ENCODE measurements around the gene PROK1. TPM values are rescaled to one million over a fixed set of nuclear protein-coding genes. Genes with fewer than 3 reads are reported as not detected.
"Not testable (repeated sequence)": the region's sequence is repeated elsewhere in the genome, so short reads cannot be mapped to it uniquely, and the experiment has no call there.

Gene PROK1, protein sequence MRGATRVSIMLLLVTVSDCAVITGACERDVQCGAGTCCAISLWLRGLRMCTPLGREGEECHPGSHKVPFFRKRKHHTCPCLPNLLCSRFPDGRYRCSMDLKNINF
- polyA plus RNA-seq (2013, experiment 1 of 2): 0.21 TPM
- polyA plus RNA-seq (2013, experiment 2 of 2): 0.07 TPM

DNA sequence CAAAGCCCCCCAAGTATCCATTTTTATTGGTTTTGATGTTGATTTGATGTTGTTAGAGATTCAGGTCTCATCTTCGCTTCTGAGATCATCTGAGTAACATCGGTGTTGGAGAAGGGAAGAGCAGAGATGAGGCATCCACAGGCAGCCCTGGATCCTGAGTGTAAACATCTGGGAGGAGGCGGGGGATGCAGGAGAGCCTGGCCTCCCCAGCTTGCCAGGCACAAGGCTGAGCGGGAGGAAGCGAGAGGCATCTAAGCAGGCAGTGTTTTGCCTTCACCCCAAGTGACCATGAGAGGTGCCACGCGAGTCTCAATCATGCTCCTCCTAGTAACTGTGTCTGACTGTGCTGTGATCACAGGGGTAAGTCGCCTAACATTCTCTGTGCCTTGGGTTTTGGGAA is at the start of gene PROK1:
Gene PROK1, plus strand, starts transcription at position 221 of the 400 bp plus-strand sequence. Its CDS starts 68 bp downstream, at position 289.
- Histone ChIP-seq H2BK15ac (ENCODE audit: low read length) (no peak within 1 kb of the TSS), H3K9ac (ENCODE audit: low read depth, low read length, poor library complexity) (no peak within 1 kb of the TSS), H3K27ac (replicated peaks; ENCODE audit: low read length) (no peak within 1 kb of the TSS), H3K79me1 (ENCODE audit: low read depth, low read length) (no peaks in the 10 kb centered on the region), H2BK120ac (ENCODE audit: low read depth, low read length) (no peak within 1 kb of the TSS), H3K18ac (ENCODE audit: low read length) (peak within 1 kb of the TSS; percentile 35), H3K9me3 (replicated peaks in 1 of 2; ENCODE audit: control insufficient read depth in 2 of 2, insufficient read depth in 1 of 2, low read depth in 1 of 2, low read length in 2 of 2) (no peaks in the 10 kb centered on the region), H3K23ac (ENCODE audit: low read depth, low read length, poor library complexity) (peak within 1 kb of the TSS; percentile 65), H4K91ac (ENCODE audit: low read depth, low read length, poor library complexity) (no peak within 1 kb of the TSS), H2AK5ac (ENCODE audit: low read depth, low read length) (no peak within 1 kb of the TSS), H3K4me1 (ENCODE audit: control insufficient read depth in 2 of 2, insufficient read depth in 1 of 2, low read depth in 1 of 2, low read length in 2 of 2) (no peaks in the 10 kb centered on the region), H2BK12ac (ENCODE audit: low read length) (no peak within 1 kb of the TSS), H3K27me3 (ENCODE audit: control insufficient read depth in 3 of 3, insufficient read depth in 3 of 3, low read depth in 1 of 3, low read length in 3 of 3) (peaks cover 0 to 78% (median 0%) of the 10 kb centered on the region in 3 experiments), H2AFZ (ENCODE audit: low read length) (no peak within 1 kb of the TSS), H4K8ac (ENCODE audit: low read depth, low read length) (no peak within 1 kb of the TSS), H2BK5ac (ENCODE audit: low read length) (no peak within 1 kb of the TSS), H3K4me2 (ENCODE audit: insufficient read depth, low read length, poor library complexity, severe bottlenecking) (no peak within 1 kb of the TSS), H3K4ac (ENCODE audit: low read length) (no peak within 1 kb of the TSS), H3K36me3 (replicated peaks in 1 of 2; ENCODE audit: control insufficient read depth in 2 of 2, insufficient read depth in 2 of 2, low read length in 2 of 2) (no peaks in the 10 kb centered on the region), H3K14ac (ENCODE audit: low read length) (no peak within 1 kb of the TSS), H3K4me3 (ENCODE audit: low read length in 2 of 2) (no peak within 1 kb of the TSS)
- DNase-seq (ENCODE audit: low spot score): no peak
- no CpG with 5 or more reads among the region's 8 CpGs for WGBS, 2 donors (ENCODE audit: extremely low coverage in 2 of 2, insufficient read length in 2 of 2, insufficient replicate concordance in 1 of 2)

DNA sequence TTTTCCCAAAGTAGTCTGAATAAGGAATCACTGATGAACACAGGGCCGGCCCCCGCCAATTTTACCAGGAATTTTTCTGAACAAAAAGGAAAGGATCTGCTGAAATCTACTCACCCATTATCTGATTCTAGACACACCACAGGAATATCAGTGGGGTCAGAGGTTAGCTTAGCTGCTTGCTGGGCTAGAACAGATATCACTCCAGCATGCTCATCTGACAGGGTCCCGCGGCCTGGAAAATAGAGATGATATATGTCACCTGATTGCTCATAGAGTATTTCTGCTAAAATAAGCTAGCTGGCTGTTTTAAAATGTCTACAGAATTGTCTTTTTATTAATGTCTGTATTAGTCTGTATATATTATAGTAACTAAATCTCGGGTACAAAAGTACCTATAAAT is 47.1 kb upstream of the PROK1 start:
- no peak overlapping the region for H3K27ac ChIP-seq (replicated peaks; ENCODE audit: low read length)
- no peak overlapping the region for H3K4me3 ChIP-seq (ENCODE audit: low read length in 2 of 2)
- H4K8ac ChIP-seq (ENCODE audit: low read depth, low read length): no peak overlapping the region
- H3K23ac ChIP-seq (ENCODE audit: low read depth, low read length, poor library complexity): no peak overlapping the region
- H3K4me2 ChIP-seq (ENCODE audit: insufficient read depth, low read length, poor library complexity, severe bottlenecking): no peak overlapping the region
- no peak overlapping the region for H2BK120ac ChIP-seq (ENCODE audit: low read depth, low read length)
- no peak overlapping the region for H3K18ac ChIP-seq (ENCODE audit: low read length)
- peaks cover 0 to 2% of the 10 kb centered on the region in 2 donors for H3K4me1 ChIP-seq (ENCODE audit: control insufficient read depth in 2 of 2, insufficient read depth in 1 of 2, low read depth in 1 of 2, low read length in 2 of 2)
- H3K36me3 ChIP-seq (replicated peaks in 1 of 2; ENCODE audit: control insufficient read depth in 2 of 2, insufficient read depth in 2 of 2, low read length in 2 of 2): peaks cover 8 to 69% of the 10 kb centered on the region in 2 donors
- no peak overlapping the region for H2AFZ ChIP-seq (ENCODE audit: low read length)
- no peak overlapping the region for H2AK5ac ChIP-seq (ENCODE audit: low read depth, low read length)
- no peaks in the 10 kb centered on the region for H3K9me3 ChIP-seq (replicated peaks in 1 of 2; ENCODE audit: control insufficient read depth in 2 of 2, insufficient read depth in 1 of 2, low read depth in 1 of 2, low read length in 2 of 2)
- no peak overlapping the region for H2BK5ac ChIP-seq (ENCODE audit: low read length)
- DNase-seq (ENCODE audit: low spot score): no peak
- no peak overlapping the region for H4K91ac ChIP-seq (ENCODE audit: low read depth, low read length, poor library complexity)
- no peak overlapping the region for H2BK12ac ChIP-seq (ENCODE audit: low read length)
- peaks cover 3% of the 10 kb centered on the region for H3K79me1 ChIP-seq (ENCODE audit: low read depth, low read length)
- no peak overlapping the region for H3K4ac ChIP-seq (ENCODE audit: low read length)
- H2BK15ac ChIP-seq (ENCODE audit: low read length): no peak overlapping the region
- WGBS, 2 donors (ENCODE audit: extremely low coverage in 2 of 2, insufficient read length in 2 of 2, insufficient replicate concordance in 1 of 2): no CpG with 5 or more reads among the region's 5 CpGs
- no peak overlapping the region for H3K14ac ChIP-seq (ENCODE audit: low read length)
- no peak overlapping the region for H3K9ac ChIP-seq (ENCODE audit: low read depth, low read length, poor library complexity)
- H3K27me3 ChIP-seq (ENCODE audit: control insufficient read depth in 3 of 3, insufficient read depth in 3 of 3, low read depth in 1 of 3, low read length in 3 of 3): peaks cover 0 to 2% (median 0%) of the 10 kb centered on the region in 3 experiments

DNA sequence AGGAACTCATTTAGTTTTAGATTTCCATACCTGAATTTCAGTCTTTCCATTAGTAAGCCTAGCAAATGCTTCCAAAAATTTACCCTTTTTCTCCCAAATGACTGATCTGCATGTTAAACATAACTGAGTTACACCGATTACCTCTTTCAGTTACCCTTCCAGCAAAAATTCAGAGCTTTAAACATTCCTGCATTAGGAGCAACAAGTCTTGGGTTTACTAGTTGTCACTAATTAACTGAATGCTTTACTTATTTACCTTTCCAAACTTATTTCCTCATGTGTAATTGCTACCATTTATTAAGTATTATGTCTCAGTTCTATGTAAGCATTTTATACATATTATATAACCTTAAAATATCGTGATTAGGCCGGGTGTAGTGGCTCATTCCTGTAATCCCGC is 46.5 kb upstream of the PROK1 start:
- H4K91ac ChIP-seq (ENCODE audit: low read depth, low read length, poor library complexity): no peak overlapping the region
- H2BK5ac ChIP-seq (ENCODE audit: low read length): no peak overlapping the region
- H3K36me3 ChIP-seq (replicated peaks in 1 of 2; ENCODE audit: control insufficient read depth in 2 of 2, insufficient read depth in 2 of 2, low read length in 2 of 2): peaks cover 8 to 65% of the 10 kb centered on the region in 2 donors
- no peak overlapping the region for H2BK12ac ChIP-seq (ENCODE audit: low read length)
- no peak overlapping the region for H3K4me3 ChIP-seq (ENCODE audit: low read length in 2 of 2)
- H3K9me3 ChIP-seq (replicated peaks in 1 of 2; ENCODE audit: control insufficient read depth in 2 of 2, insufficient read depth in 1 of 2, low read depth in 1 of 2, low read length in 2 of 2): no peaks in the 10 kb centered on the region
- H2BK15ac ChIP-seq (ENCODE audit: low read length): no peak overlapping the region
- H3K9ac ChIP-seq (ENCODE audit: low read depth, low read length, poor library complexity): no peak overlapping the region
- H3K4me1 ChIP-seq (ENCODE audit: control insufficient read depth in 2 of 2, insufficient read depth in 1 of 2, low read depth in 1 of 2, low read length in 2 of 2): peaks cover 0 to 3% of the 10 kb centered on the region in 2 donors
- no peak overlapping the region for H3K4me2 ChIP-seq (ENCODE audit: insufficient read depth, low read length, poor library complexity, severe bottlenecking)
- peaks cover 0 to 2% (median 0%) of the 10 kb centered on the region in 3 experiments for H3K27me3 ChIP-seq (ENCODE audit: control insufficient read depth in 3 of 3, insufficient read depth in 3 of 3, low read depth in 1 of 3, low read length in 3 of 3)
- no peak overlapping the region for H4K8ac ChIP-seq (ENCODE audit: low read depth, low read length)
- H3K14ac ChIP-seq (ENCODE audit: low read length): no peak overlapping the region
- WGBS, 2 donors (ENCODE audit: extremely low coverage in 2 of 2, insufficient read length in 2 of 2, insufficient replicate concordance in 1 of 2): no CpG with 5 or more reads among the region's 4 CpGs
- H2AK5ac ChIP-seq (ENCODE audit: low read depth, low read length): no peak overlapping the region
- H3K27ac ChIP-seq (replicated peaks; ENCODE audit: low read length): no peak overlapping the region
- no peak overlapping the region for H3K4ac ChIP-seq (ENCODE audit: low read length)
- no peak overlapping the region for H2AFZ ChIP-seq (ENCODE audit: low read length)
- no peak overlapping the region for H2BK120ac ChIP-seq (ENCODE audit: low read depth, low read length)
- no peak overlapping the region for H3K23ac ChIP-seq (ENCODE audit: low read depth, low read length, poor library complexity)
- H3K18ac ChIP-seq (ENCODE audit: low read length): no peak overlapping the region
- peaks cover 3% of the 10 kb centered on the region for H3K79me1 ChIP-seq (ENCODE audit: low read depth, low read length)
- no peak for DNase-seq (ENCODE audit: low spot score)

DNA sequence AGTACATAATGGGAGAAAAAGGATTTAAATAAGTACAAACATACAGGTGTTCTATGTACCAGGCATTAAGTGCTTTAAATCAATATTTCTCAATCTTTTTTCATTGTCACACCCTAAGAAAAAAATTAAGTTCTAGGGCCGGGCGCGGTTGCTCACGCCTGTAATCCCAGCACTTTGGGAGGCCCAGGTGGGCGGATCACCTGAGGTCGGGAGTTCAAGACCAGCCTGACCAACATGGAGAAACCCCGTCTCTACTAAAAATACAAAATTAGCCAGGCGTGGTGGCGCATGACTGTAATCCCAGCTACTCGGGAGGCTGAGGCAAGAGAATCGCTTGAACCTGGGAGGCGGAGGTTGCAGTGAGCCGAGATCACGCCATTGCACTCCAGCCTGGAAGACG is 44.5 kb upstream of the PROK1 start:
- not testable (repeated sequence) for H2BK15ac ChIP-seq (ENCODE audit: low read length); H2AFZ ChIP-seq (ENCODE audit: low read length); H3K79me1 ChIP-seq (ENCODE audit: low read depth, low read length); H3K18ac ChIP-seq (ENCODE audit: low read length); H3K27ac ChIP-seq (replicated peaks; ENCODE audit: low read length); H3K9ac ChIP-seq (ENCODE audit: low read depth, low read length, poor library complexity); DNase-seq (ENCODE audit: low spot score); H2BK12ac ChIP-seq (ENCODE audit: low read length); H3K23ac ChIP-seq (ENCODE audit: low read depth, low read length, poor library complexity); H3K27me3 ChIP-seq (ENCODE audit: control insufficient read depth in 3 of 3, insufficient read depth in 3 of 3, low read depth in 1 of 3, low read length in 3 of 3); H3K4me2 ChIP-seq (ENCODE audit: insufficient read depth, low read length, poor library complexity, severe bottlenecking); H3K14ac ChIP-seq (ENCODE audit: low read length); H3K4ac ChIP-seq (ENCODE audit: low read length); H2AK5ac ChIP-seq (ENCODE audit: low read depth, low read length); H2BK120ac ChIP-seq (ENCODE audit: low read depth, low read length); H3K9me3 ChIP-seq (replicated peaks in 1 of 2; ENCODE audit: control insufficient read depth in 2 of 2, insufficient read depth in 1 of 2, low read depth in 1 of 2, low read length in 2 of 2); H4K91ac ChIP-seq (ENCODE audit: low read depth, low read length, poor library complexity); H4K8ac ChIP-seq (ENCODE audit: low read depth, low read length); H3K4me1 ChIP-seq (ENCODE audit: control insufficient read depth in 2 of 2, insufficient read depth in 1 of 2, low read depth in 1 of 2, low read length in 2 of 2); H2BK5ac ChIP-seq (ENCODE audit: low read length)
- WGBS, 2 donors (ENCODE audit: extremely low coverage in 2 of 2, insufficient read length in 2 of 2, insufficient replicate concordance in 1 of 2): no CpG with 5 or more reads among the region's 15 CpGs
- Histone ChIP-seq H3K4me3 (ENCODE audit: low read length in 2 of 2) (peak overlapping the region in 1 of 2 donors; percentile 74), H3K36me3 (replicated peaks in 1 of 2; ENCODE audit: control insufficient read depth in 2 of 2, insufficient read depth in 2 of 2, low read length in 2 of 2) (peaks cover 6 to 47% of the 10 kb centered on the region in 2 donors)

All from neuronal stem cell (in vitro differentiated cells).